Measurements from ENCODE around the gene RAI14.

The RAI14 gene

DNA sequence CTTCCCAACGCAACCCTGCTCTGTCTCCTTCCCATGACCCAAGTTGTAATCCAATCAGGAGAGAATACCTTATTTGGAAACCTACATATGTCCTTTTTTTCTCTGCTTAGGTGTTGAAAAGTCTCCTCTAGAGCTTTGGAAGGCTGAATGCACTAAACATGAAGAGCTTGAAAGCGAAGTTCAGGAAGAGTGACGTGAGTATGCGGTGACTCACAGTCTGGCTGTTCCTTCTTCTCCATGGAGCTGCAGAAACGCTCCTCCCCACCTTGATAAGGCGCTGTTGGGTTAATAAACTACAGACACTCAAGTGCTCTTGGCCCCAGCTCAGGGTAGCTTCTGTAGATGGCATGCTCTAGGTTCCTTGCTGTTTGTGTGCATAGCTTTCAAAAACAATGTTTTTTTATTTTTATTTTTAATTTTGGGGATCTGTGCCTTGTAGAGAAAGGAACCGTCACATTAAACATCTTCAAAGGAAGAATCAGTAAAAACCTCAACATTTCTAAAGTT, 30.7 kb downstream of the RAI14 start:
- Histone ChIP-seq H3K27me3 (ENCODE audit: control insufficient read depth, insufficient read depth, low read length) (no peaks in the 10 kb centered on the region), H3K4me3 (ENCODE audit: low read length) (peak overlapping the region; percentile 44), H3K36me3 (ENCODE audit: control insufficient read depth, insufficient read depth, low read length) (no peaks in the 10 kb centered on the region), H3K27ac (ENCODE audit: low read depth, low read length) (peak overlapping the region; percentile 77), H3K4me1 (ENCODE audit: control insufficient read depth, insufficient read depth, low read length) (peaks cover 23% of the 10 kb centered on the region), H3K9ac (ENCODE audit: low read length) (no peak overlapping the region)

DNA sequence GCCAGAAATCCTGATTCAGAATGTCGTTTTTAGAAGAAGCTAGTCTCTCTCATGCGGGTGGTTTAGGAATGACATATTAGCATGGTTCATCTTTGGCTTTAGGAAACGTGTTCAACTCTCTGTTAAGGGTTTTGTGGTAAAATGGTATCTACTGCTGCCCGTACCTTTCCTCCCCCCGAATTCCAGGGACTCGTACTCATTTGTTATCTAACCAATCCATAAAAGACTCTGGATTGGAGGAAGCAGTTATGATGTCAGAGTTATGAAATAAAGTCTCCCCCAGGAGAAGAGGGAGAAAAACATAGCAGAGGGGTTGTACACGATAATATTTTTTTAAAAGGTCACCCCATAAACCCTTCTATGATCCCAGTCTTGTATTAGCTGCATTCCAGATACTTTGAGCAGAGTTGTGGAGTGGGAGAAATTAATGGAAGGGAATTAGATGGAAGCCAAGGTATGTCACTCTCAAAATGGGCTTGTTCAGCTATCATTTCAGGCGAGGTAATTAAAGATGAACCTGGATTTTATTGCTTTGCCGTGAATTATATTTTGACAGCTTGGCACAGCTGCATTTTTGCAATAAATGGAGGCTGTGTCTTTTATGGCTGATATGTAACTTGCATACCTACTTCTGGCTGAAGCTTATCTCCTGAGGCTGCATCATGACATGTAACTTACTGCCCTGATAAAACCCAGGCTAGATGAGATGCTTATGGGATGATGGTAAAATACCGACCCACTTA, 31.3 kb downstream of the RAI14 start:
- no peaks in the 10 kb centered on the region for H3K27me3 ChIP-seq (ENCODE audit: control insufficient read depth, insufficient read depth, low read length)
- H3K4me3 ChIP-seq (ENCODE audit: low read length): peak overlapping the region; percentile 13
- H3K4me1 ChIP-seq (ENCODE audit: control insufficient read depth, insufficient read depth, low read length): peaks cover 23% of the 10 kb centered on the region
- no peak overlapping the region for H3K9ac ChIP-seq (ENCODE audit: low read length)
- no peaks in the 10 kb centered on the region for H3K36me3 ChIP-seq (ENCODE audit: control insufficient read depth, insufficient read depth, low read length)
- H3K27ac ChIP-seq (ENCODE audit: low read depth, low read length): peak overlapping the region; percentile 77

DNA sequence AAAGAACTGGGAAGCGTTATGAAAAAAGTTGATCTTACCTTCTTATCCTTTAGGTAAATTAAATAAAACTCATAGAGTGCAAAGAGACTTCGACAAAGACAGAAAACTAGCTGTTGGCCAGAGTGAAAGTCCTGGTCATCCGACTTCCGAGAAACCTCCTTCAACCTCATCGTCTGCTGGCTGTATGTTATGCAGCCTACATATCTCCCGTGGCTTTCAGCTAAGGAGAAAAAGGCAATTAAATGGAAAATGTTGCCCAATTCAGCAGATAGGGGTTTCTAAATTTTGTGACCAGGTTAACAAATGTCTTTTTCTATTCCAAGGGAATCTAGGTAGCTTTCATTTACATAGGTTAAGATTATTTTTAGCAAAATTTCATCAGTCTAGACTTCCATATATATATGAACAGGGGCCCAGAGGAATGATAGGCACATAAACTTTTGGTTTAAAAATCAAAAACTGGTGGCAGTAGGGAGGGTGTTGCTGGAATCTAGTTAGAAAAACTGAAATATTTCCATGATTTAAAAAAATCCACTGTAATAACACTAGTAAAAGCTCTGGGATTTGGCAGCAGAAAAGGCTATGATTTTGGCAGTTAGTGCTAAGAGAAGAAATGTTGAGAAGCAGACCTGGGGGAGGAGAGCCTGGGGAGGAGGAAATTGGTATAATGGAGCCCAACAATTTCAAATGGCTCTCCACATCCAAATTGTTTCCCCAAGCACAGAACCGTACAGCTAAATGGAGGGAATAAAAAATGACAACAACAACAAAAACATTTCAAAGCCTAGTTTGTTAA, 32.1 kb downstream of the RAI14 start:
- H3K9ac ChIP-seq (ENCODE audit: low read length): no peak overlapping the region
- H3K4me1 ChIP-seq (ENCODE audit: control insufficient read depth, insufficient read depth, low read length): peaks cover 23% of the 10 kb centered on the region
- H3K27ac ChIP-seq (ENCODE audit: low read depth, low read length): peak overlapping the region; percentile 77
- no peaks in the 10 kb centered on the region for H3K36me3 ChIP-seq (ENCODE audit: control insufficient read depth, insufficient read depth, low read length)
- H3K27me3 ChIP-seq (ENCODE audit: control insufficient read depth, insufficient read depth, low read length): no peaks in the 10 kb centered on the region
- no peak overlapping the region for H3K4me3 ChIP-seq (ENCODE audit: low read length)

DNA sequence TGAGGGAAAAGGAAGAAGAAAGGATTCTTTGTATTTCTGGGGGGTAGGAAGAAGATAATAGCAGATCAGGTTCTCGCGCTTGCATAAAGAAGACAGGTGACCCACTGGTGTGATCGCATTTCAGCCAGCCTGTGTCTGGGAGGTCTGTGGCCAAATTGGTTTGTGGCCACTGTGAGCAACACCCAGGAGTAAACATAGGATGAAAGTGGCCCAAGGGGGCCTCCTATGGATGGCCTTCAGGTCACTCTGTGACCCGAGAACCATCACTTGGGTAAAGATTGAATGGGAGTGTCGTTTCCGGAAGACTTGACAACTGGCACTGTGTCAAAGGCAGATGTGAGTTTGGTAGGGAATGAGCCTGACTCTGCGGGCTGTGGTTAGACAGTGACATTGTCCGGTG, 34.2 kb downstream of the RAI14 start:
- no peak overlapping the region for H3K4me3 ChIP-seq (ENCODE audit: low read length)
- H3K9ac ChIP-seq (ENCODE audit: low read length): no peak overlapping the region
- H3K27ac ChIP-seq (ENCODE audit: low read depth, low read length): no peak overlapping the region
- no peaks in the 10 kb centered on the region for H3K36me3 ChIP-seq (ENCODE audit: control insufficient read depth, insufficient read depth, low read length)
- peaks cover 23% of the 10 kb centered on the region for H3K4me1 ChIP-seq (ENCODE audit: control insufficient read depth, insufficient read depth, low read length)
- H3K27me3 ChIP-seq (ENCODE audit: control insufficient read depth, insufficient read depth, low read length): no peaks in the 10 kb centered on the region

DNA sequence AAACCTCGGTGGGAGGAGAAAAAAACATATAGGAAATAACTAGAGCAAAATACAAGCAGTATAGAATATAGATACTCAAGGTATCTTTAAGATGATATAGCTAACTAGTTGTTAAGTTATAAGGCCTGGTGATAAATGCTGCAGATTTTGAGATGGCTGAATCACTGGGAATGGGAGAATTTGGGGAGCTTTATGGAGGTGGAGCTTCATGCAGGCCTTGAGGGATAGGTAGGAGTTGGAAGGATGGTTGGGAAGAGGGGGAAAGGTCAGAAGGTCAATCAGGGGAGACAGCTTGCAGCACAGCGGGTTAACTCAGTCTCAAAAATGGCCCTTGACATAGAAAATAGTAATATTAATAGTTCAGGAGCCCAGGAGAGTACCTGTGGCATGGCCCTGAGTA, 34.8 kb downstream of the RAI14 start:
- H3K4me1 ChIP-seq (ENCODE audit: control insufficient read depth, insufficient read depth, low read length): peaks cover 23% of the 10 kb centered on the region
- no peaks in the 10 kb centered on the region for H3K27me3 ChIP-seq (ENCODE audit: control insufficient read depth, insufficient read depth, low read length)
- H3K36me3 ChIP-seq (ENCODE audit: control insufficient read depth, insufficient read depth, low read length): no peaks in the 10 kb centered on the region
- no peak overlapping the region for H3K4me3 ChIP-seq (ENCODE audit: low read length)
- H3K9ac ChIP-seq (ENCODE audit: low read length): no peak overlapping the region
- H3K27ac ChIP-seq (ENCODE audit: low read depth, low read length): no peak overlapping the region

DNA sequence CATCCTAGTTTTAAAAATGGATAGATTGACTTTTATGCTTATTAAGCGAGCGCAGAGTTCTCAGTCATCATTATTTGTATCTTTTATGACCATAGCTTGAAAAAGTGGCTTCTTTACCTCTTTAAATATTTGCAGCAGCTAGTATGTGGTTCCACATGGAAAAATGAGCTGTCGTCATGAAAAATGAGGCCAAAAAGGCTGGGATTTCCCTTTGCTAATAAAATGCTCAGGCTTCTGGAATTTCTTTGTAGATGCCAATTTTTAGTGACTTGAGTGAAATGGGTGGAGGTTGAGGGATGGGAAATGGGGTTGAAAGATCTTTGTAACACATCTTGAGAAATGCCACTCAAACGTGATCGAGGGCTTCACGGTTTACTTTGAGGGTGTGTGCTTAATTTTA, 35.2 kb downstream of the RAI14 start:
- no peak overlapping the region for H3K4me3 ChIP-seq (ENCODE audit: low read length)
- no peaks in the 10 kb centered on the region for H3K27me3 ChIP-seq (ENCODE audit: control insufficient read depth, insufficient read depth, low read length)
- H3K27ac ChIP-seq (ENCODE audit: low read depth, low read length): no peak overlapping the region
- no peak overlapping the region for H3K9ac ChIP-seq (ENCODE audit: low read length)
- H3K36me3 ChIP-seq (ENCODE audit: control insufficient read depth, insufficient read depth, low read length): no peaks in the 10 kb centered on the region
- H3K4me1 ChIP-seq (ENCODE audit: control insufficient read depth, insufficient read depth, low read length): peaks cover 21% of the 10 kb centered on the region

DNA sequence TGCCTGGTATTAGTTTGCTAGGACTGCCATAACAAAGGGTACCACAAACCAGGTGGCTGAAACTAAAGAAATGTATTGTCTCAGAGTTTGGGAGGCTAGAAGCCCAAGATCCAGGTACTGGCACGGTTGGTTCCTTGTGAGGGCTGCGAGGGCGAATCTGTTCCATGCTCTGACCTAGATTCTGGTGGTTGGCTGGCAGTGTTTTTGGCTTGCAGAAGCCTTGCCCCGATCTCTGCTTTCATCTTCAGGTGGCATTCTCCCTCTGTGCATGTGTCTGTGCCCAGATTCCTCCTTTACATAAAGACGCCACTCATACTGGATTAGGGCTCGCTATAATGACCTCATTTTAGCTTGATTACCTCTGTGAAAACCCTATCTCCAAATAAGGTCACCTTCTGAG, 36.7 kb downstream of the RAI14 start:
- Histone ChIP-seq H3K27ac (ENCODE audit: low read depth, low read length) (peak overlapping the region; percentile 38), H3K9ac (ENCODE audit: low read length) (no peak overlapping the region), H3K4me3 (ENCODE audit: low read length) (no peak overlapping the region), H3K27me3 (ENCODE audit: control insufficient read depth, insufficient read depth, low read length) (no peaks in the 10 kb centered on the region), H3K4me1 (ENCODE audit: control insufficient read depth, insufficient read depth, low read length) (peaks cover 14% of the 10 kb centered on the region), H3K36me3 (ENCODE audit: control insufficient read depth, insufficient read depth, low read length) (no peaks in the 10 kb centered on the region)

DNA sequence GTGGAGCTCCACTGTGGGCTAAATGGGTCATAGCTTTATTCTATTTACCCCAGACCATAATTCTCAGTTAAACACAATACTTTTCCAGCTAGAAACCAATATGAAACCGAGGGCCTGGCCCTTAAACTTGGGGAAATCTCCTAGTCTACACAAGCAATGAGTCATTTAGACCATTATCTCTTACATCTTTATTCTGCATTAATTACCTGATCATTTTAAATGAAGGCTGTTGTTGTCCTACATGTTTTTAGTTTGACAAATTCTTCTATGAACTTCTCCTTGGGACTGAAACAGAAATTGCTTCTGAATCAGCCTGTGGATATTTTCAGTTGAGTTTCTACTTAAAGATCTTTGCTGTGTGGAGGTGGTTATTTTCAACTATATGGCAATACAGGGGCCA, 37.9 kb downstream of the RAI14 start:
- H3K27me3 ChIP-seq (ENCODE audit: control insufficient read depth, insufficient read depth, low read length): no peaks in the 10 kb centered on the region
- H3K4me3 ChIP-seq (ENCODE audit: low read length): no peak overlapping the region
- H3K36me3 ChIP-seq (ENCODE audit: control insufficient read depth, insufficient read depth, low read length): no peaks in the 10 kb centered on the region
- peaks cover 10% of the 10 kb centered on the region for H3K4me1 ChIP-seq (ENCODE audit: control insufficient read depth, insufficient read depth, low read length)
- H3K9ac ChIP-seq (ENCODE audit: low read length): no peak overlapping the region
- H3K27ac ChIP-seq (ENCODE audit: low read depth, low read length): peak overlapping the region; percentile 38

DNA sequence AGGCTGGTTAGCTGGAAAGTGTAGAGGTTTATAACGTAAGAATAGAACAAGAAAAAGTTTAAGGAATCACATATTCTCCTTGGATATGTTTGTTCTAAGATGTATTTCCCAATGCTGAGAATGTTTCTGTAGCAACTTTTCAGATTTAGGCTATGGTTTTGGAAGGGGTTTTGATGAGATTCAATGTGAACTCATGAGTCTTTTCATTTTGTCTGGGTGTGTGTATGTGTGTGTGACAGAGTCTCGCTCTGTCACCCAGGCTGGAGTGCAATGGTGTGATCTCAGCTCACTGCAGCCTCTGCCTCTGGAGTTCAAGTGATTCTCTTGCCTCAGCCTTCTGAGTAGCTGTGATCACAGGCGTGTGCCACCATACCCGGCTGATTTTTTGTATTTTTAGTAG, 38.6 kb downstream of the RAI14 start:
- Histone ChIP-seq H3K27me3 (ENCODE audit: control insufficient read depth, insufficient read depth, low read length) (no peaks in the 10 kb centered on the region), H3K4me1 (ENCODE audit: control insufficient read depth, insufficient read depth, low read length) (peaks cover 10% of the 10 kb centered on the region), H3K9ac (ENCODE audit: low read length) (no peak overlapping the region), H3K27ac (ENCODE audit: low read depth, low read length) (peak overlapping the region; percentile 38), H3K36me3 (ENCODE audit: control insufficient read depth, insufficient read depth, low read length) (no peaks in the 10 kb centered on the region), H3K4me3 (ENCODE audit: low read length) (no peak overlapping the region)

DNA sequence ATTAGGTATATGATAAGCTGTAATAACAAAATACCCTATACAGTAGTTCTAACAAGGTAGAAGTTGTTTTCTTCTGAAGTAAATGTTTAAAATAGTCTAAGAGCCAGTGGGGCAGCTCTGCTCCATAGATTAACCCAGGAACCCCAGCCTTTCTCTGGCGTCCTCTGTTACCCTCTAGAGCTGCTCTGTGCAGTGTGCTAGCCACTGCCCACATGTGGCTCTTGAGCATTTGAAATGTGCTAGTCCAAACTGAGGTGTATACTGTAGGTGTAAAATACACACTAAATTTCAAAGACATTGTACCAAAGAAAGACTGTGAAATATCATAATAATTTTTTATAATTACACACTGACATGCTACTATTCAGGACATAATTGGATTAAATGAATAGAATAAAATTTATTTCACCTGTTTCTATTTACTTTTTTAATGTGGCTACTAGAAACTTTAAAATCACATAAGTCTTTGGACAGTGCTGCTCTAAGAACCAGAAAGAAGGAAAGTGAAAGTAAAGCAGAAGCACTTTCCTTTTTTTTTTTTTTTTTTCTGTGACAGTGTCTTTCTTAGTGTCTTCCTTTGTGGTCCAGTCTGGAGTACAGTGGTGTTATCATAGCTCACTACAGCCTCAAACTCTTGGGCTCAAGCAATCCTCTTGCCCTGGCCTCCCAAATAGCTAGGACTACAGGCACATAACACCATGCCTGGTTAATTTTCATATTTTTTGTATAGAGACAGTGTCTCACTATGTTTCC, 39.3 kb downstream of the RAI14 start:
- H3K4me1 ChIP-seq (ENCODE audit: control insufficient read depth, insufficient read depth, low read length): peaks cover 10% of the 10 kb centered on the region
- H3K36me3 ChIP-seq (ENCODE audit: control insufficient read depth, insufficient read depth, low read length): no peaks in the 10 kb centered on the region
- H3K27ac ChIP-seq (ENCODE audit: low read depth, low read length): peak overlapping the region; percentile 38
- H3K27me3 ChIP-seq (ENCODE audit: control insufficient read depth, insufficient read depth, low read length): no peaks in the 10 kb centered on the region
- peak overlapping the region; percentile 26 for H3K4me3 ChIP-seq (ENCODE audit: low read length)
- no peak overlapping the region for H3K9ac ChIP-seq (ENCODE audit: low read length)

DNA sequence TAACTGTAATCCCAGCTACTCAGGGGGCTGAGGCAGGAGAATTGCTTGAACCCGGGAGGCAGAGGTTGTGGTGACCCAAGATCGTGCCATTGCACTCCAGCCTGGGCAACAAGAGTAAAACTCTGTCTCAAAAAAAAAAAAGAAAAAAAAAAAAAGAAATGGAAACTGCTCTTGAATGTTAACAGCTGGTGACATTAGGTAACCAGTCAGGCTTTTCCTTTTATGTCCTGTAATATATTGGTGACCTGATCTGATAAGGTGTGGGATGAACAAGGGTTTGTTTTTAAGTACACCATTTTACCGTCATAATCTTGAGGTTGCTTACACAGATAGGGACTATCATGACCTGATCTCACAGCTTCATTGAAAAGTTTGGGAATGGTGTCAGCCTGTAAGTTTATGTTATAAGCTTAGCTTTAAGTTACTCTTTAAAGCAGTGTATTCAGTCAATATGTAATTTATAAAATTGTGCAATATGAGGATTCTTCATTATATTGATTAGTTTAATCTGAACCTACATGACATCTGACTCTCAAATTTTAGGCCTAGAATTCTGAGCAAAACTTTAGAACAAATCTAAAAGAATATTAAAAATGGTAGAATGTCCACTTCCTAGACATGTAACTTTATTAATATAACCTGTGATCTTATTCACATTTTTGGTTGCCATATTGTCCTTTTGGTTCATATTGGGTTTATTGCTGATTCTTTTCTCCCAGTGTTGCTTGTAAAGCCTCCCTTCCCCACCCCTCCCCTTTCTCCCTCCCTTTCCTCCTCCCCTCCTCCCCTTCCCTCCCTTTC, 41.4 kb downstream of the RAI14 start:
- Histone ChIP-seq H3K36me3 (ENCODE audit: control insufficient read depth, insufficient read depth, low read length) (no peaks in the 10 kb centered on the region), H3K9ac (ENCODE audit: low read length) (no peak overlapping the region), H3K27ac (ENCODE audit: low read depth, low read length) (no peak overlapping the region), H3K27me3 (ENCODE audit: control insufficient read depth, insufficient read depth, low read length) (no peaks in the 10 kb centered on the region), H3K4me3 (ENCODE audit: low read length) (no peak overlapping the region), H3K4me1 (ENCODE audit: control insufficient read depth, insufficient read depth, low read length) (peaks cover 10% of the 10 kb centered on the region)

DNA sequence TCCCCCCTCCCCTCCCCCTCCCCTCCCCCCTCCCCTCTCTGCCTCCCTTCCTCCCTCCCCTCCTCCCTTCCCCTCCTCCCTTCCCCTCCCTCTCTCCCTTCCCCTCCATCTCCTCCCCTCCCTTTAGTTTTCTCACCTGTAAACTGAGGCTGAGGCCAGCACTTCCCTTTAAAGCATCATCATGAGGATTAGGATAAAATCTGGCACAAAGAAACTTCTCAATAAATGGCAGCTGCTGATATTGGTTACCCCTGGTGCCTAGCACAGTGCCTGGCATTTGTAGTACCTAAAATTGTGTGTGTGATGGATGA, 41.9 kb downstream of the RAI14 start:
- no peaks in the 10 kb centered on the region for H3K36me3 ChIP-seq (ENCODE audit: control insufficient read depth, insufficient read depth, low read length)
- no peaks in the 10 kb centered on the region for H3K27me3 ChIP-seq (ENCODE audit: control insufficient read depth, insufficient read depth, low read length)
- H3K9ac ChIP-seq (ENCODE audit: low read length): no peak overlapping the region
- H3K4me1 ChIP-seq (ENCODE audit: control insufficient read depth, insufficient read depth, low read length): peaks cover 10% of the 10 kb centered on the region
- no peak overlapping the region for H3K27ac ChIP-seq (ENCODE audit: low read depth, low read length)
- no peak overlapping the region for H3K4me3 ChIP-seq (ENCODE audit: low read length)

Data from rectal smooth muscle tissue (tissue), 1 donor.